Measurements from ENCODE around the gene PLS1. TPM values are rescaled to one million over a fixed set of nuclear protein-coding genes. Genes with fewer than 3 reads are reported as not detected.

The PLS1 gene
- total and polyA plus RNA-seq, 4 experiments from 2014 or later, result 2.7 to 6.2 (median 4.0) TPM

DNA sequence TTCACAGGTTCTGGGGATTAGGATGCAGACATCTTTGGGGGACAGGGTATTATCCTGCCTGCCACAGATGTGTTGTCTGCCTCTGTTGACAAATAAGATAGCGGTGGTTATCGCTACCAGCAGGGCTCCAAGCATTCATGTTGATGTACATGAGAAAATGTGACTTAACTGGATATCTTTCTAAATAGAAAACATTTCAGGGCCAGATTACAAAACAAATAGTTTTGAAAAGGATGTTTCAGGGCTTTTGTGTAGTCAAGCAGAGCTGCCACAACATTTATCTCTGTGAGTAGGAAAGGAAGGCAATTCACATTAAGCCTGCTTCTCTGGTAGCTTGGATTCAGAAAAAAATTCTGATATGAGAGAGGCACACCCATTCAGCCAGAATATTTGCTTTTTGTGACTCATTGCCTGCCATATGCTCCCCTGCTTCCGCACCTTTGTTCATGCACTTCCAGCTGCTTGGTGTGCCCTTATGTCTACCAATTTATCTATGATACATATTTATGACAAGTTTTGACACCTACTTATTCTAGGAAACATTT lies 22.8 kb downstream of the PLS1 start:
- H3K9me3 Mint-ChIP-seq, result no peaks in the 10 kb centered on the region
- H3K4me1 ChIP-seq (ENCODE audit: insufficient read depth, low read length), result no peaks in the 10 kb centered on the region
- no peak overlapping the region for H3K4me3 ChIP-seq (ENCODE audit: low read length in 2 of 2)
- intact Hi-C loops (cut with micrococcal nuclease), result no loop called here
- POLR2A ChIA-PET (ENCODE audit: partially characterized antibody), result no interaction called here
- DNase-seq, result no peak
- H3K27ac ChIP-seq (ENCODE audit: low read depth, low read length), result no peak overlapping the region
- no peak overlapping the region for H3K4me3 Mint-ChIP-seq
- H3K4me1 Mint-ChIP-seq, result no peaks in the 10 kb centered on the region
- no peaks in the 10 kb centered on the region for H3K36me3 ChIP-seq (ENCODE audit: insufficient read depth, low read length)
- no peaks in the 10 kb centered on the region for H3K36me3 Mint-ChIP-seq
- CTCF ChIA-PET (ENCODE audit: partially characterized antibody), result no interaction called here
- H3K27ac Mint-ChIP-seq, result no peak overlapping the region
- no peaks in the 10 kb centered on the region for H3K9me3 ChIP-seq (ENCODE audit: control insufficient read depth in 1 of 2, low read length in 2 of 2)
- H3K27me3 Mint-ChIP-seq, result no peaks in the 10 kb centered on the region
- H3K27me3 ChIP-seq (ENCODE audit: insufficient read depth, low read length), result no peaks in the 10 kb centered on the region

DNA sequence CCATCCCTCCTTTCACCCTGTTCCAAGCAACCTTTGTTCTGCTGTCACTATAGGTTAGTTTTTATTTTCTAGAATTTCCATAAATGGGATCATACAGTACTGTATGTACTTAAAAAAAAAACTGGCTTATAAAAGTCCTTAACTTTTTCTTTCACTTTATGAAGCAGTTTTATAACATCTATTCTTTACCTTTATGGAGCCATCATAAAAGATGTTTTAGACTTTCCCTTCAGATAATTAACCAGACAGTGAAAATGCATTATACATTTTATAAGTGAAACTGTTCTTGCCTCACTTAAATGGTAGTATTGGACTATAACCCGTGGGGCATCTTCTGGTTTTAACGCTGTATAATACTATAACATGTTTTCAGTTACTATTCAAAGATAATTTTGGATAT lies 26.2 kb downstream of the PLS1 start:
- intact Hi-C loops (cut with micrococcal nuclease), result no loop called here
- Histone ChIP-seq H3K27ac (ENCODE audit: low read depth, low read length) (no peak overlapping the region), H3K27me3 (ENCODE audit: insufficient read depth, low read length) (no peaks in the 10 kb centered on the region), H3K4me3 (ENCODE audit: low read length in 2 of 2) (no peak overlapping the region), H3K9me3 (ENCODE audit: control insufficient read depth in 1 of 2, low read length in 2 of 2) (no peaks in the 10 kb centered on the region), H3K4me1 (ENCODE audit: insufficient read depth, low read length) (no peaks in the 10 kb centered on the region), H3K36me3 (ENCODE audit: insufficient read depth, low read length) (no peaks in the 10 kb centered on the region)
- CTCF ChIA-PET (ENCODE audit: partially characterized antibody), result no interaction called here
- DNase-seq, result no peak
- Mint-ChIP-seq H3K27ac (no peak overlapping the region), H3K27me3 (peaks cover 0 to 3% of the 10 kb centered on the region in 2 donors), H3K4me3 (no peak overlapping the region), H3K36me3 (no peaks in the 10 kb centered on the region), H3K4me1 (no peaks in the 10 kb centered on the region), H3K9me3 (no peaks in the 10 kb centered on the region)
- POLR2A ChIA-PET (ENCODE audit: partially characterized antibody), result no interaction called here

DNA sequence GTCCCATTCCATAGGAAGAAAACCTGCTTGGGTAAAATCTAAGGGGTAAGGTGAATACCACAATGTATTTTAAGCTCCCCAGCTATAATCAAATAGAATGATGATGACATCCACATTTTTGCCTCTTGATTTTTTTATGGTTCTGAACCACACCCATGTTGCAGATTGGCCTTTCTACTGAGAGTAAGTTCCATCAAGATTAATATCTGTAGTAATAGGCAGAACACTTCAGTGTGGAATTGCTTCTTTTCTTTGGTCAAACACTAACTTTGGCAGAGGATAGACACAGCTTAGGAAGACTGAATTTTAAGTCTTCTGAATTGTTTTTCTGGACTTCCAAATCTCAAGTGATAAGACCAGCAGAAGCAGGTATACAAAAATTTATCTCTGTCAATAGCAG lies 27.0 kb downstream of the PLS1 start:
- Mint-ChIP-seq H3K4me1 (no peaks in the 10 kb centered on the region), H3K27me3 (peaks cover 0 to 3% of the 10 kb centered on the region in 2 donors), H3K9me3 (no peaks in the 10 kb centered on the region), H3K4me3 (no peak overlapping the region), H3K36me3 (no peaks in the 10 kb centered on the region), H3K27ac (no peak overlapping the region)
- CTCF ChIA-PET (ENCODE audit: partially characterized antibody), result interaction anchor here (0.6 kb wide), 1 partner anchor 436 kb away, joined by 3 read pairs; no protein-coding TSS in a partner anchor
- Histone ChIP-seq H3K27ac (ENCODE audit: low read depth, low read length) (no peak overlapping the region), H3K36me3 (ENCODE audit: insufficient read depth, low read length) (no peaks in the 10 kb centered on the region), H3K9me3 (ENCODE audit: control insufficient read depth in 1 of 2, low read length in 2 of 2) (no peaks in the 10 kb centered on the region), H3K4me1 (ENCODE audit: insufficient read depth, low read length) (no peaks in the 10 kb centered on the region), H3K27me3 (ENCODE audit: insufficient read depth, low read length) (no peaks in the 10 kb centered on the region), H3K4me3 (ENCODE audit: low read length in 2 of 2) (no peak overlapping the region)
- intact Hi-C loops (cut with micrococcal nuclease), result no loop called here
- POLR2A ChIA-PET (ENCODE audit: partially characterized antibody), result no interaction called here
- no peak for DNase-seq

- no peak overlapping the region for H3K4me3 Mint-ChIP-seq
- Histone ChIP-seq H3K27me3 (ENCODE audit: insufficient read depth, low read length) (no peaks in the 10 kb centered on the region), H3K4me1 (ENCODE audit: insufficient read depth, low read length) (no peaks in the 10 kb centered on the region), H3K27ac (ENCODE audit: low read depth, low read length) (no peak overlapping the region), H3K36me3 (ENCODE audit: insufficient read depth, low read length) (no peaks in the 10 kb centered on the region), H3K4me3 (ENCODE audit: low read length in 2 of 2) (no peak overlapping the region), H3K9me3 (ENCODE audit: control insufficient read depth in 1 of 2, low read length in 2 of 2) (no peaks in the 10 kb centered on the region)
- H3K27me3 Mint-ChIP-seq, result peaks cover 0 to 3% of the 10 kb centered on the region in 2 donors
- no peaks in the 10 kb centered on the region for H3K36me3 Mint-ChIP-seq
- CTCF ChIA-PET (ENCODE audit: partially characterized antibody), result interaction anchor here (1.1 to 1.3 kb wide), 2 partner anchors 11 to 14 kb away, joined by 3 read pairs; no protein-coding TSS in a partner anchor
- POLR2A ChIA-PET (ENCODE audit: partially characterized antibody), result no interaction called here
- no peak for DNase-seq
- H3K4me1 Mint-ChIP-seq, result no peaks in the 10 kb centered on the region
- H3K27ac Mint-ChIP-seq, result no peak overlapping the region
- intact Hi-C loops (cut with micrococcal nuclease), result no loop called here
- no peaks in the 10 kb centered on the region for H3K9me3 Mint-ChIP-seq
These were observed 28.4 kb downstream of the PLS1 start for GRCh38 chr3:142624341-142625152.

- H3K27me3 Mint-ChIP-seq, result peaks cover 0 to 3% of the 10 kb centered on the region in 2 donors
- no peak for DNase-seq
- Histone ChIP-seq H3K27me3 (ENCODE audit: insufficient read depth, low read length) (no peaks in the 10 kb centered on the region), H3K27ac (ENCODE audit: low read depth, low read length) (no peak overlapping the region), H3K36me3 (ENCODE audit: insufficient read depth, low read length) (no peaks in the 10 kb centered on the region), H3K4me3 (ENCODE audit: low read length in 2 of 2) (no peak overlapping the region), H3K9me3 (ENCODE audit: control insufficient read depth in 1 of 2, low read length in 2 of 2) (no peaks in the 10 kb centered on the region), H3K4me1 (ENCODE audit: insufficient read depth, low read length) (no peaks in the 10 kb centered on the region)
- H3K36me3 Mint-ChIP-seq, result no peaks in the 10 kb centered on the region
- POLR2A ChIA-PET (ENCODE audit: partially characterized antibody), result no interaction called here
- H3K27ac Mint-ChIP-seq, result no peak overlapping the region
- no peaks in the 10 kb centered on the region for H3K9me3 Mint-ChIP-seq
- no peaks in the 10 kb centered on the region for H3K4me1 Mint-ChIP-seq
- intact Hi-C loops (cut with micrococcal nuclease), result no loop called here
- no peak overlapping the region for H3K4me3 Mint-ChIP-seq
- CTCF ChIA-PET (ENCODE audit: partially characterized antibody), result interaction anchor here (1.3 kb wide), 1 partner anchor 14 kb away, joined by 3 read pairs; no protein-coding TSS in a partner anchor
These were observed 28.9 kb downstream of the PLS1 start for GRCh38 chr3:142625153-142625440.

GRCh38 chr3:142626971-142627370 lies 30.8 kb downstream of the PLS1 start:
- intact Hi-C loops (cut with micrococcal nuclease), result no loop called here
- H3K36me3 ChIP-seq (ENCODE audit: insufficient read depth, low read length), result no peaks in the 10 kb centered on the region
- no peak overlapping the region for H3K4me3 ChIP-seq (ENCODE audit: low read length in 2 of 2)
- ChIA-PET POLR2A (ENCODE audit: partially characterized antibody) (no interaction called here), CTCF (ENCODE audit: partially characterized antibody) (no interaction called here)
- no peaks in the 10 kb centered on the region for H3K4me1 Mint-ChIP-seq
- no peaks in the 10 kb centered on the region for H3K36me3 Mint-ChIP-seq
- H3K4me3 Mint-ChIP-seq, result no peak overlapping the region
- no peaks in the 10 kb centered on the region for H3K9me3 Mint-ChIP-seq
- no peaks in the 10 kb centered on the region for H3K9me3 ChIP-seq (ENCODE audit: control insufficient read depth in 1 of 2, low read length in 2 of 2)
- no peak overlapping the region for H3K27ac ChIP-seq (ENCODE audit: low read depth, low read length)
- no peaks in the 10 kb centered on the region for H3K27me3 ChIP-seq (ENCODE audit: insufficient read depth, low read length)
- no peak for DNase-seq
- no peak overlapping the region for H3K27ac Mint-ChIP-seq
- no peaks in the 10 kb centered on the region for H3K4me1 ChIP-seq (ENCODE audit: insufficient read depth, low read length)
- peaks cover 0 to 3% of the 10 kb centered on the region in 2 donors for H3K27me3 Mint-ChIP-seq

DNA sequence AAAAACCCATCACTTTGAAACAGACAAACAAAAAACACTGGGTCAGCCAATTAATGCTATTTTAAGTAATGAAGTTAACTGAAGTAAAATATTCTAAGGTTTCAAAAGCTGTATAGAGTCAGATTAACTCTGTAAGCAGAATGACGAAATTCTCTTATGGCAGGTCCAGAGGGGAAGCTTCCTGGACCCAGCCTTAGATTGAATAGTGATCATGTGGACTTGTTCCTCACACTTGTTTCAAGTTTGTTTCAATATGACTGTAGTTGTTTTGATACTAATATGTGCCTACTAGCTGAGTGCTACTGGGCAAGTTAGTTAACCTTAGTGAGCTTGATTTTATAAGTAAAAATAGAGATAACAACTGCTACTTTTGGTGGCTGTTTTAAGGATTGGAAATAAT lies 32.6 kb downstream of the PLS1 start:
- Histone ChIP-seq H3K4me3 (ENCODE audit: low read length in 2 of 2) (no peak overlapping the region), H3K4me1 (ENCODE audit: insufficient read depth, low read length) (no peaks in the 10 kb centered on the region), H3K27me3 (ENCODE audit: insufficient read depth, low read length) (no peaks in the 10 kb centered on the region), H3K27ac (ENCODE audit: low read depth, low read length) (no peak overlapping the region), H3K36me3 (ENCODE audit: insufficient read depth, low read length) (no peaks in the 10 kb centered on the region), H3K9me3 (ENCODE audit: control insufficient read depth in 1 of 2, low read length in 2 of 2) (no peaks in the 10 kb centered on the region)
- H3K4me3 Mint-ChIP-seq, result no peak overlapping the region
- no peak overlapping the region for H3K27ac Mint-ChIP-seq
- no peaks in the 10 kb centered on the region for H3K36me3 Mint-ChIP-seq
- peaks cover 0 to 3% of the 10 kb centered on the region in 2 donors for H3K27me3 Mint-ChIP-seq
- ChIA-PET CTCF (ENCODE audit: partially characterized antibody) (interaction anchor here (1.1 kb wide), 1 partner anchor 15 kb away, joined by 3 read pairs; no protein-coding TSS in a partner anchor), POLR2A (ENCODE audit: partially characterized antibody) (no interaction called here)
- DNase-seq, result no peak
- H3K9me3 Mint-ChIP-seq, result no peaks in the 10 kb centered on the region
- no peaks in the 10 kb centered on the region for H3K4me1 Mint-ChIP-seq
- intact Hi-C loops (cut with micrococcal nuclease), result no loop called here
